HCT116 (cell line): Measurements from ENCODE around the gene CPA2.

ENCODE experiments used
- CTCF ChIP-seq, 3 experiments: fragments of 200-600 bp in 1 of 3; sonication (generic) in 1 of 3; IDR thresholded peaks in 2 of 3; conservative IDR thresholded peaks in 1 of 3; 2 replicates each; pipeline ENCODE4 v1.5.1; 2012 to 2017; ENCODE audit warnings: low read depth in 2 of 3, low read length in 2 of 3, antibody characterized with exemption in 1 of 3, borderline replicate concordance in 1 of 3, control low read depth in 1 of 3, mild to moderate bottlenecking in 1 of 3, mixed read lengths in 1 of 3, mixed run types in 1 of 3, moderate library complexity in 1 of 3; ENCODE audit not compliant: insufficient read depth in 1 of 3
- EZH2 ChIP-seq: fragments of 200-600 bp; sonication (generic); IDR thresholded peaks from 2 replicates; pipeline ENCODE4 v1.6.1; 2017; ENCODE audit warnings: antibody characterized with exemption, mixed run types
- EZH2phosphoT487 ChIP-seq: fragments of 200-600 bp; IDR thresholded peaks from 2 replicates; pipeline ENCODE4 v1.6.1; 2018; ENCODE audit warnings: antibody characterized with exemption, borderline replicate concordance
- POLR2A ChIP-seq: IDR thresholded peaks from 2 replicates; pipeline ENCODE4 v1.7.0; 2011; ENCODE audit warnings: borderline replicate concordance; ENCODE audit not compliant: insufficient read depth, insufficient read length; ENCODE audit errors: extremely low read depth
- POLR2AphosphoS5 ChIP-seq: IDR thresholded peaks from 2 replicates; pipeline ENCODE4 v1.6.1; 2011; ENCODE audit warnings: mild to moderate bottlenecking, low read depth, low read length, moderate library complexity
- RAD21 ChIP-seq: IDR thresholded peaks from 2 replicates; pipeline ENCODE4 v1.6.1; 2012; ENCODE audit warnings: low read depth, mild to moderate bottlenecking
- SIN3A ChIP-seq: IDR thresholded peaks from 2 replicates; pipeline ENCODE4 v1.6.1; 2012; ENCODE audit warnings: low read depth
- SP1 ChIP-seq: IDR thresholded peaks from 2 replicates; pipeline ENCODE4 v1.6.1; 2012; ENCODE audit warnings: low read depth
- ZBTB33 ChIP-seq: IDR thresholded peaks from 2 replicates; pipeline ENCODE4 v1.6.1; 2011; ENCODE audit warnings: mild to moderate bottlenecking, low read length, moderate library complexity; ENCODE audit not compliant: insufficient replicate concordance; ENCODE audit errors: extremely low read depth

GRCh38 chr7:130294314-130294713 is 27.7 kb downstream of the CPA2 start:
- TF ChIP-seq EZH2 (no peak), CTCF (IDR thresholded peaks at IDR 0.05 in 2 of 3, conservative IDR thresholded peaks at IDR 0.05 in 1 of 3; ENCODE audit: borderline replicate concordance in 1 of 3, insufficient read depth in 1 of 3, low read depth in 2 of 3, low read length in 2 of 3) (no peak), ZBTB33 (no peak), SP1 (no peak), POLR2AphosphoS5 (no peak), POLR2A (no peak), EZH2phosphoT487 (no peak), SIN3A (no peak), RAD21 (no peak)
